K562 (cell line): ENCODE data around the gene PHLDB1. TPM values are rescaled to one million over a fixed set of nuclear protein-coding genes. Genes with fewer than 3 reads are reported as not detected.

ENCODE experiments used
- CHD2 ChIP-seq: IDR thresholded peaks from 2 replicates; pipeline ENCODE4 v1.6.1; 2011; ENCODE audit warnings: low read depth, low read length
- CREB5 ChIP-seq: fragments of 250-450 bp; sonication (Bioruptor Pico); IDR thresholded peaks from 2 replicates; pipeline ENCODE4 v1.5.0; 2020; ENCODE audit warnings: mild to moderate bottlenecking
- E2F5 ChIP-seq: sonication (generic); formaldehyde crosslinking; IDR thresholded peaks from 2 replicates; pipeline ENCODE4 v1.8.0; 2022; ENCODE audit warnings: mild to moderate bottlenecking, missing genetic modification reagents
- KLF10 ChIP-seq: fragments of 250-450 bp; sonication (Bioruptor Pico); IDR thresholded peaks from 2 replicates; pipeline ENCODE4 v1.6.1; 2021; ENCODE audit warnings: matching md5 sums
- MCM5 ChIP-seq: fragments of 450-650 bp; IDR thresholded peaks from 2 replicates; pipeline ENCODE4 v1.6.1; 2016; ENCODE audit warnings: low read depth
- MIER1 ChIP-seq: fragments of 450-650 bp; IDR thresholded peaks from 2 replicates; pipeline ENCODE4 v1.6.1; 2016; ENCODE audit warnings: antibody characterized with exemption, mild to moderate bottlenecking, low read depth
- NCOA6 ChIP-seq: fragments of 450-650 bp; IDR thresholded peaks from 2 replicates; pipeline ENCODE4 v1.6.1; 2017; ENCODE audit warnings: mild to moderate bottlenecking
- NELFE ChIP-seq: IDR thresholded peaks from 2 replicates; pipeline ENCODE4 v1.6.1; 2011; ENCODE audit warnings: mild to moderate bottlenecking; ENCODE audit not compliant: insufficient read depth, insufficient read length
- NKRF ChIP-seq: fragments of 450-650 bp; IDR thresholded peaks from 2 replicates; pipeline ENCODE4 v1.6.1; 2016; ENCODE audit warnings: borderline replicate concordance
- PRDM10 ChIP-seq: fragments of 450-650 bp; IDR thresholded peaks from 2 replicates; pipeline ENCODE4 v1.6.1; 2018; ENCODE audit not compliant: partially characterized antibody
- RCOR1 ChIP-seq, 2 experiments: IDR thresholded peaks; 2 replicates each; pipeline ENCODE4 v1.6.1; 2012; ENCODE audit warnings: low read depth in 2 of 2, low read length in 2 of 2, borderline replicate concordance in 1 of 2, improper control_type of control experiment in 1 of 2
- TBL1XR1 ChIP-seq, 2 experiments: IDR thresholded peaks; 2 replicates each; pipeline ENCODE4 v1.6.1; 2012; ENCODE audit warnings: improper control_type of control experiment in 2 of 2, low read length in 2 of 2, mild to moderate bottlenecking in 1 of 2
- TSC22D4 ChIP-seq: fragments of 450-650 bp; IDR thresholded peaks from 2 replicates; pipeline ENCODE4 v1.6.1; 2016; ENCODE audit warnings: missing genetic modification characterization, missing biosample characterization, control low read depth
- U2AF2 ChIP-seq: fragments of 200-400 bp; formaldehyde crosslinking; optimal IDR thresholded peaks from 2 replicates; pipeline ENCODE3; 2017; ENCODE audit warnings: low read depth, mild to moderate bottlenecking, low read length
- ZBTB2 ChIP-seq: fragments of 450-650 bp; IDR thresholded peaks from 2 replicates; pipeline ENCODE4 v1.6.1; 2016; ENCODE audit warnings: antibody characterized with exemption
- ZNF511 ChIP-seq: sonication (generic); formaldehyde crosslinking; IDR thresholded peaks from 2 replicates; pipeline ENCODE4 v1.8.0; 2022; ENCODE audit warnings: mild to moderate bottlenecking, missing genetic modification reagents
- polyA plus RNA-seq, 8 experiments: library from polyadenylated mRNA; depleted of rRNA in 4 of 8; stranded (reverse) in 5 of 8; unstranded in 3 of 8; fragments of >200 nt; fragmentation: Nextera tagmentation in 2 of 8; fragmentation: Illumina TruSeq in 1 of 8; extraction: Ambion mirVana in 2 of 8; extraction: Trizol in 1 of 8; gene quantifications; 2 replicates each; pipeline versions ENCODE4 v1.2.1 to v1.2.3, GENCODE V29; 2011 to 2014; ENCODE audit warnings: inconsistent platforms in 1 of 8, missing spikeins in 1 of 8
- total RNA-seq, 7 experiments: library from RNA; depleted of rRNA in 6 of 7; stranded (reverse); fragments of >200 nt in 6 of 7; fragmentation: Illumina TruSeq in 2 of 7; extraction: Trizol in 2 of 7; gene quantifications; 2 replicates each; pipeline versions ENCODE4 v1.2.1 to v1.2.3, GENCODE V29; 2011 to 2021; ENCODE audit warnings: low replicate concordance in 1 of 7

The PHLDB1 gene
- total and polyA plus RNA-seq, 9 of the 15 experiments (the other 6 are each of a cell fraction or from before 2014, with no cell fraction given): 2.0 to 28.7 (median 16.2) TPM

- TF ChIP-seq ZNF511 (peak; percentile 35), ZBTB2 (peak; percentile 94), KLF10 (CRISPR knock-in tag) (no peak), E2F5 (CRISPR knock-in tag) (peak; percentile 51; the same call in 1 of the 2 replicates), TSC22D4 (tag) (no peak), RCOR1 (IDR thresholded peaks at IDR 0.05; ENCODE audit: borderline replicate concordance in 1 of 2, low read depth in 2 of 2, low read length in 2 of 2) (peak in 1 of 2 experiments; percentile 27; a peak in 2 of 4 replicates), U2AF2 (no peak), CREB5 (CRISPR knock-in tag) (no peak), NELFE (no peak), MCM5 (no peak), TBL1XR1 (IDR thresholded peaks at IDR 0.05; ENCODE audit: low read length in 2 of 2) (no peak), CHD2 (peak; percentile 38; the same call in 1 of the 2 replicates), MIER1 (peak; percentile 72; the same call in 1 of the 2 replicates), NKRF (peak; percentile 83), NCOA6 (no peak; the same call in 1 of the 2 replicates), PRDM10 (peak; percentile 35)
Measured at GRCh38 chr11:118608360-118609227, 1.2 kb downstream of the PHLDB1 start (continued).
